IPS-11a (cell line): ENCODE measurements around the gene PIGA.
"Not testable (repeated sequence)": the region's sequence is repeated elsewhere in the genome, so short reads cannot be mapped to it uniquely, and the experiment has no call there.

Experiments
- H3K4me3 ChIP-seq: one replicate; pipeline ENCODE4 v1.5.1; 2013; ENCODE audit warnings: low read depth, low read length, control low read depth

PIGA gene

GRCh38 chrX:15322072-15322471 lies 13.3 kb downstream of the PIGA start:
- H3K4me3 ChIP-seq, result no peak overlapping the region

DNA sequence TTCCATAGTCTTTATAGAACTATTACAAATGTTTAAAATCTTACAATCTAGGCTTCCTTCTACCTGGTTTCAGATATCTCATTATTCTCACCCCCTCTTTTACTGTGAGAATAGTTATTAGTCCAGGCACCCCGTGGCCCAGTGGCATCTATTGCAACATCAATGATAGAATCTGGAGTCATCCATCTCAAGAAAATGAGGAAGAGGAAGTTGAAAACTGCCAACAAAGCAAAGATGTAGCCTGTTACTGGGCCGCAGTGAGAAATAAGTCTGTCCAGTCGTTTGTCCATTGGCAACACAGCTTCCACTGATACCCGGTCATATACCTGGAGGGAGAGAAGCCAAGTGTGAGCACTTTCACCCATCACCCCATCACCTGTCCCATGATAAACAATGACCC lies 13.9 kb downstream of the PIGA start:
- no peak overlapping the region for H3K4me3 ChIP-seq

GRCh38 chrX:15320297-15320696 lies 15.0 kb downstream of the PIGA start:
- no peak overlapping the region for H3K4me3 ChIP-seq

- no peak overlapping the region for H3K4me3 ChIP-seq
Measured at GRCh38 chrX:15319075-15319474, 16.2 kb downstream of the PIGA start.

- no peak within 1 kb of the TSS for H3K4me3 ChIP-seq
Measured at GRCh38 chrX:15315509-15315908, 19.8 kb downstream of the PIGA start, which contains the start of gene ASB11. Gene ASB11, minus strand, starts transcription at chrX:15315640. Its CDS starts 35 bp downstream, at chrX:15315605.

DNA sequence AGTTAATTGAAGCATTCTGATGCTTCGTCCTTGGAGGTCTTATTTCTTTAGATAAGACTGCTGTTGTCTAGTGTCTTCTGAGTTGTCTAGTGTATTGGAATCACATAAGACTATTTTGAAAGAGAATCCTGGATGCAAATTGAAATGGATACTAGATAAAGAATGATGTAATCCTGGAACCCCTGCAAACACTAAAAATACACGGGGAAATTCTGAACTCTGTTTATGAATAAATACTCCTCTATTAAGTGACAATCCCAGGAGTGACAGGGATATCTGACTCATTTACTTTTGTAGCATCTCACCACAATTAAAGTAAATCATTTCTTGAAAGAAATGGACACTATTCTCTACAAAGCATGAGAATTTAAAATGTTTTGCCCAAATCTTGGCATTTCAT lies 20.9 kb downstream of the PIGA start:
- no peak overlapping the region for H3K4me3 ChIP-seq

GRCh38 chrX:15311119-15311518 lies 24.2 kb downstream of the PIGA start:
- no peak overlapping the region for H3K4me3 ChIP-seq

DNA sequence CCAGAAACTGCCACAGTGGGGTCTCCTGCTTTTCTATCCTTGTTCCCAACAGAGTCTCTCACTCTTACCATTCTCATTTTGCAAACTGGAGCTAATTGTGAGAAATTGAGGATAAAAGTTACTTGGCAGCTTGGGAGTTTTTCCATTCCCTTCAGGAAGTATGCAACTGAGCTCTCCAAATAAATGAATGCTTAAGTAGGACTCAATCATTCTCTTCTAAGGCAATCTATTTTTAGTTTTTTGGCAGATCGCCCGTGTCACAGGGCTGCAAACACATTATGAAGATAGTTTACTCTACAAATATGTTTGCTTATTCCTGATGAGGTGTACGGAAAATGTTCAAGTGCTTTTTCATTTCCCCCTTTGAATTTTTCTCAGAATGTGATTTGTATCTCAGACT lies 25.2 kb downstream of the PIGA start:
- H3K4me3 ChIP-seq, result no peak overlapping the region

DNA sequence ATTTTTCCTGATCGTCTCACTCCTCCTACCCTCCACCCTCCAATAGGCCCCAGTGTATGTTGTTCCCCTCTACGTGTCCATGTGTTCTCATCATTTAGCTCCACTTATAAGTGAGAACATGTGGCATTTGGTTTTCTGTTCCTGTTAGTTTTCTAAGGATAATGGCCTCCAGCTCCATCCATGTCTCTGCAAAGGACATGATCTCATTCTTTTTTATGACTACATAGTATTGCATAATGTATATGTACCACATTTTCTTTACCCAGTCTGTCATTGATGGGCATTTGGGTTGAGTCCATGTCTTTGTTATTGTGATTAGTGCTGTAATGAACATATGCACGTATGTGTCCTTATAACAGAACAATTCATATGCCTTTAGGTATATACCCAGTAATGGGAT lies 29.4 kb downstream of the PIGA start:
- H3K4me3 ChIP-seq, result not testable (repeated sequence)

DNA sequence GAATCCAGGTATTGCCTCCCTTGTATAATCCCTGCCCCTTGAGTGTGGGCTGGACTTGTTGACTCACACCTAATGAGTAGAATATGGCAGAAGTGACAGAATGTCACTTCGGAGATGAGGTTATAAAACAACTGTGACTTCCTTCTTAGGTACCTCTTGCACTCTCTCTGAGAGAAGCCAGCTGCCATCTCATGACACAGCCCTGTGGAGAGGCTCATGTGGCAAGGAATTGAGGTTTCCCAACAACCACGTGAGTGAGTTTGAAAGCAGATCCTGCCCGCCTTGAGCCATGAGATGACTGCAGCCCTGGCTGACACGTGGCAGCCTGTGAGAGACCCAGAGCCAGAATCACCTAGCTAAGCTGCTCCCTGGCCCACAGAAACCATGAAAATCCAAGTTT lies 33.4 kb downstream of the PIGA start:
- H3K4me3 ChIP-seq, result no peak overlapping the region

GRCh38 chrX:15299941-15300851 lies 35.1 kb downstream of the PIGA start:
- H3K4me3 ChIP-seq, result no peak overlapping the region

DNA sequence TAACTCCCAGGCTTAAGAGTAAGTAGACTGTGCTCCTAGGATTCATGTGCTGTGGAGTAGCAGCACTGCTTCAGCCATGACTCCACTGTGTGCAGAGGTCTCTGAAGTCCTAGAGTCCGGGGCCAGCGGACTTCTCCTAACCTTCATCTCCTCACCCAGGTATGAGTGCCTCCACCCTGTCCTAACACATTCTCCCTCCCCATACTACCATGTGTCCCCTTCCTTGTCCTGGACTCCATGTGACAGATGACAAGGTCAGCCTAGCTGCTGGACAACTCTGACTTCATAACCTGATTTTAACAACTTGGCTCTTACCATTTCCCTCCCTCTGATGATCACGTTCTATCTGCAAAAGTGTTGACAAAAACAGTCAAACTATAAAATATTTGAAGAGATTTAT lies 36.5 kb downstream of the PIGA start:
- no peak overlapping the region for H3K4me3 ChIP-seq

DNA sequence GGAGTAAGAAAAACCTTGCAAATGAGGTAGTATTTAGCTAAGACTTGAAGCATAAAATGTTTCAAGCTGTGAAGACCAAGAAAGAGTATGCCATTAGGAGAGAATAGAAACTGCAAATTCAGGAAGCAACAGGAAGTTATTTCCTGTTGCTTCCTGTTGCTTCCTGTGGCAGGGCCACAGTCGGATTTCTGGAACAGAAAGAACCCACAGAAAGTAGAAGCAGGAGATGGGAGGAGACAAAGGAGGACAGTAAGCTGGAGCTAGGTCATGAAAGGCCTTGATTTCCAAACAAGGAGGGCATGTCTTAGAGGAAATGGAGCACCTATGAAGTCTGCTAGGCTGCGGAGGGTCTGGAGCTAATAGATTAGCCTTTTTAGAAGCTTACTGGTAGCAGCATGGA lies 37.1 kb downstream of the PIGA start:
- H3K4me3 ChIP-seq, result no peak overlapping the region

DNA sequence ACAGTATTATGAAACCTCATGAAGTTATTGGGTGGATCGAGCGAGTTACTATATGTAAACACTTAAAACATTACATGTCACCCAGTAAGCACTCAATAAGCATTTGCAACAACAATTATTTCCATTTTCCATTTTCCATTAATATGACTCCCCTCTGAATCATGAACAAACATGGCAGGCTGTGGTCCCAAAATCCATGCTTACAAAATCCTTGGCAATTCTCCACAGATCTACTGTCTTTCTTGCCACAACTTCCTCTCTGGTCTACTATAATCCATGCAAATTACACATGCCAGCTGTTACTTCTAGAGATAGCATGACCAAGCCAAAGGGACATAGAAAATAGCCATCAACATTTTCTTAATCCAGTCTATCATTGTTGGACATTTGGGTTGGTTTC lies 41.9 kb downstream of the PIGA start:
- H3K4me3 ChIP-seq, result no peak overlapping the region

DNA sequence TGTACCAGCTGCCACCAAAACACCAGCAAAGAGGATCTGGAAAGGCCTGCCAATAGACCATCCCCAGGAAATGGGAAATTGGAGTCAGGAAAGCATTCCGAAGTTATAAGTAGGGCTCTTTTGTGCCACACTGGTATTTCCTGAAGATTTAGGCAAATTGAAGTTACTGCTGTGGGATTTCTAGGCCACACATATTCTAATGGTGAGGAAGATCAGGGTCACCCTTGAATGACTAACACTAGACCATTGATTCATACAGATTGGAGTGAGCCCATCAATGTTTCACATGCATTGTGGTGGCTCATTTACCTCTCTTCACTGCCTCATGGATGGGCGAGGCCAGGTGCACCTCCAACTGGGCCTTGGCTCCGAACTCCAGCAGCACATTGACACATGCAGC lies 42.5 kb downstream of the PIGA start:
- no peak overlapping the region for H3K4me3 ChIP-seq

GRCh38 chrX:15277604-15278003 lies 57.7 kb downstream of the PIGA start:
- H3K4me3 ChIP-seq, result no peak overlapping the region

DNA sequence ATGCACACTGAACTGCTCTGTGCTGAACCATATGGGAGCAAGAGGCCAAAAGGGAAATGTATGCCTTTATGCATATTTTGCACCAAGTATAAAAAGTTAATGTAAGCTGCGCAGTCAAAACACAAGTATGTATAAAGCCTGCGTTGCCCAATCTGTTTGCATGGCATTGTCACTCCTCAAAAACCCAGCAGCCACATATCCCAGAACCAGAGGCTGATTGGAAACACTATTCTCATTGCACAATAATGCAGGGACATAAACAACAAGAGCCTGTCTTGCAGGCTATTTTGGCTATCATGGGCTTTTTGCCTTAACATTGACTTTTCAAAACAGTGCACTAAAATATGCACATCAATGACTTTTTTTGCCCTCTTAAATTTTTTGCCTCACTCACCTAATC lies 60.4 kb downstream of the PIGA start:
- H3K4me3 ChIP-seq, result no peak overlapping the region

GRCh38 chrX:15273275-15273674 lies 62.0 kb downstream of the PIGA start:
- not testable (repeated sequence) for H3K4me3 ChIP-seq

DNA sequence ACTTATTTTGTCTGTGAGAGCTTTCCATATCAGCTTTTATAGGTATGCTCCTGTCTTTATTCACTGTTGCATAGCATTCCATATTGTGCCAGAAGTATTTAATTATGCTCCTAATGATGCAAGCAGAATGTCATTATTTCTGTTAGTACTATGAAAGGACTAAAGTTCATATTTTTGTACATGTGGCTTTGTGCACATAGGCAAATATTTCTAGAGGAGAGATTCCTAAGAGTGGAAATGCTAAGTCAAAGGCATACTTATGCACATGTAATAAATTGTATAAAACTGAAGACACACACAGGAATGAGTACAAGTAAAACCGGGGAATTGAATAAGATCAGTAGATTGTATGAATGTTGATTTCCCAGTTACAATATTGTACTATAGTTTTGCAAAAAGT lies 63.6 kb downstream of the PIGA start:
- no peak overlapping the region for H3K4me3 ChIP-seq

GRCh38 chrX:15269618-15270521 lies 65.5 kb downstream of the PIGA start, which contains the start of gene ASB9:
Gene ASB9, minus strand, starts transcription at chrX:15270083. Its CDS starts 209 bp downstream, at chrX:15269874.
- H3K4me3 ChIP-seq, result no peak within 1 kb of the TSS
